ENCODE results near the gene ASTL. TPM values are rescaled to one million over a fixed set of nuclear protein-coding genes. Genes with fewer than 3 reads are reported as not detected.

The ASTL gene
- total RNA-seq, 1 donor from 2014 or later = not detected

- TF ChIP-seq, protein P1, sequence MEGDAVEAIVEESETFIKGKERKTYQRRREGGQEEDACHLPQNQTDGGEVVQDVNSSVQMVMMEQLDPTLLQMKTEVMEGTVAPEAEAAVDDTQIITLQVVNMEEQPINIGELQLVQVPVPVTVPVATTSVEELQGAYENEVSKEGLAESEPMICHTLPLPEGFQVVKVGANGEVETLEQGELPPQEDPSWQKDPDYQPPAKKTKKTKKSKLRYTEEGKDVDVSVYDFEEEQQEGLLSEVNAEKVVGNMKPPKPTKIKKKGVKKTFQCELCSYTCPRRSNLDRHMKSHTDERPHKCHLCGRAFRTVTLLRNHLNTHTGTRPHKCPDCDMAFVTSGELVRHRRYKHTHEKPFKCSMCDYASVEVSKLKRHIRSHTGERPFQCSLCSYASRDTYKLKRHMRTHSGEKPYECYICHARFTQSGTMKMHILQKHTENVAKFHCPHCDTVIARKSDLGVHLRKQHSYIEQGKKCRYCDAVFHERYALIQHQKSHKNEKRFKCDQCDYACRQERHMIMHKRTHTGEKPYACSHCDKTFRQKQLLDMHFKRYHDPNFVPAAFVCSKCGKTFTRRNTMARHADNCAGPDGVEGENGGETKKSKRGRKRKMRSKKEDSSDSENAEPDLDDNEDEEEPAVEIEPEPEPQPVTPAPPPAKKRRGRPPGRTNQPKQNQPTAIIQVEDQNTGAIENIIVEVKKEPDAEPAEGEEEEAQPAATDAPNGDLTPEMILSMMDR (IDR thresholded peaks at IDR 0.05; ENCODE audit: insufficient read depth, low read depth, low read length) = no peak
- TF ChIP-seq EZH2 (IDR thresholded peaks at IDR 0.05; ENCODE audit: insufficient read depth, low read length) = no peak
- Mint-ChIP-seq H3K27me3 (ENCODE audit: low read depth, unreplicated experiment) (peaks cover 43% of the 10 kb centered on the region), H3K4me1 (ENCODE audit: low read depth, unreplicated experiment) (peaks cover 5% of the 10 kb centered on the region), H3K4me3 (ENCODE audit: unreplicated experiment) (no peak overlapping the region), H3K36me3 (ENCODE audit: low read depth, unreplicated experiment) (no peaks in the 10 kb centered on the region), H3K27ac (ENCODE audit: unreplicated experiment) (no peak overlapping the region), H3K9me3 (ENCODE audit: unreplicated experiment) (peaks cover 7% of the 10 kb centered on the region)
- Histone ChIP-seq H3K27me3 (ENCODE audit: insufficient read depth, low read length) (peaks cover 10% of the 10 kb centered on the region), H3K4me3 (ENCODE audit: insufficient read depth, low read depth, low read length) (no peak overlapping the region), H3K4me2 (ENCODE audit: low read length) (no peak overlapping the region), H2AFZ (ENCODE audit: low read depth, low read length) (no peak overlapping the region), H3K4me1 (ENCODE audit: insufficient read depth, low read length) (no peaks in the 10 kb centered on the region), H3K9me3 (ENCODE audit: insufficient read depth, low read depth, low read length) (peaks cover 10% of the 10 kb centered on the region), H3K27ac (ENCODE audit: low read depth, low read length) (no peak overlapping the region), H4K20me1 (ENCODE audit: insufficient read depth, low read length) (no peaks in the 10 kb centered on the region), H3K9ac (ENCODE audit: low read length) (no peak overlapping the region), H3K36me3 (ENCODE audit: insufficient read depth, low read length) (no peaks in the 10 kb centered on the region), H3K79me2 (ENCODE audit: insufficient read depth, low read length) (no peaks in the 10 kb centered on the region)
- DNase-seq (ENCODE audit: low read depth) (no peak), FAIRE-seq (no peak)
Measured at GRCh38 chr2:96109931-96110511, 28.3 kb downstream of the ASTL start.

DNA sequence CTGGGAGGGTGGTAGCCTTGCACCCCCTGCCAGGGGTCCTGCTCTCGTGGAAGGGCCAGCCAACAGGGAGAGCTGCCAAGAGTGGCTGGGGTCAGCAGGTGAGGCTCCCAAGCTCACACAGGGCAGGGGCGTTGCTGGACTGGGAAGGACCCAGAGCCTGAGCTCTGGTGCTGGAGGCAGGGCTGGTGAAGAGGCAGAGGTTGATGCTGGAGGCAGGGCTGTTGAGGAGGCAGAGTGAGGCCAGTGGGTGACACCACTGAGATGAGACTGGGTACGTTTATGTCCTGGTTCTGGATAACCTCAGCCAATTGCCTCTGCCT lies 29.0 kb downstream of the ASTL start:
- peaks cover 10% of the 10 kb centered on the region for H3K9me3 Mint-ChIP-seq (ENCODE audit: unreplicated experiment)
- no peak for DNase-seq (ENCODE audit: low read depth)
- H2AFZ ChIP-seq (ENCODE audit: low read depth, low read length) = no peak overlapping the region
- no peak overlapping the region for H3K4me3 Mint-ChIP-seq (ENCODE audit: unreplicated experiment)
- no peaks in the 10 kb centered on the region for H3K79me2 ChIP-seq (ENCODE audit: insufficient read depth, low read length)
- H3K4me1 ChIP-seq (ENCODE audit: insufficient read depth, low read length) = no peaks in the 10 kb centered on the region
- no peak overlapping the region for H3K9ac ChIP-seq (ENCODE audit: low read length)
- peaks cover 2% of the 10 kb centered on the region for H3K36me3 Mint-ChIP-seq (ENCODE audit: low read depth, unreplicated experiment)
- no peak for FAIRE-seq
- TF ChIP-seq, protein P1 (IDR thresholded peaks at IDR 0.05; ENCODE audit: insufficient read depth, low read depth, low read length) = no peak
- no peak for TF ChIP-seq EZH2 (IDR thresholded peaks at IDR 0.05; ENCODE audit: insufficient read depth, low read length)
- no peak overlapping the region for H3K27ac ChIP-seq (ENCODE audit: low read depth, low read length)
- no peak overlapping the region for H3K27ac Mint-ChIP-seq (ENCODE audit: unreplicated experiment)
- H3K9me3 ChIP-seq (ENCODE audit: insufficient read depth, low read depth, low read length) = peaks cover 13% of the 10 kb centered on the region
- H3K27me3 Mint-ChIP-seq (ENCODE audit: low read depth, unreplicated experiment) = peaks cover 38% of the 10 kb centered on the region
- no peaks in the 10 kb centered on the region for H4K20me1 ChIP-seq (ENCODE audit: insufficient read depth, low read length)
- peaks cover 4% of the 10 kb centered on the region for H3K27me3 ChIP-seq (ENCODE audit: insufficient read depth, low read length)
- H3K4me1 Mint-ChIP-seq (ENCODE audit: low read depth, unreplicated experiment) = peaks cover 5% of the 10 kb centered on the region
- H3K4me2 ChIP-seq (ENCODE audit: low read length) = no peak overlapping the region
- H3K4me3 ChIP-seq (ENCODE audit: insufficient read depth, low read depth, low read length) = no peak overlapping the region
- no peaks in the 10 kb centered on the region for H3K36me3 ChIP-seq (ENCODE audit: insufficient read depth, low read length)

- peaks cover 13% of the 10 kb centered on the region for H3K9me3 ChIP-seq (ENCODE audit: insufficient read depth, low read depth, low read length)
- Mint-ChIP-seq H3K4me3 (ENCODE audit: unreplicated experiment) (no peak overlapping the region), H3K27me3 (ENCODE audit: low read depth, unreplicated experiment) (peaks cover 34% of the 10 kb centered on the region), H3K9me3 (ENCODE audit: unreplicated experiment) (peaks cover 10% of the 10 kb centered on the region), H3K27ac (ENCODE audit: unreplicated experiment) (no peak overlapping the region), H3K4me1 (ENCODE audit: low read depth, unreplicated experiment) (peaks cover 5% of the 10 kb centered on the region), H3K36me3 (ENCODE audit: low read depth, unreplicated experiment) (peaks cover 2% of the 10 kb centered on the region)
- no peak overlapping the region for H3K4me2 ChIP-seq (ENCODE audit: low read length)
- FAIRE-seq (no peak), DNase-seq (ENCODE audit: low read depth) (no peak)
- H3K9ac ChIP-seq (ENCODE audit: low read length) = no peak overlapping the region
- H3K27ac ChIP-seq (ENCODE audit: low read depth, low read length) = no peak overlapping the region
- H3K4me1 ChIP-seq (ENCODE audit: insufficient read depth, low read length) = no peaks in the 10 kb centered on the region
- TF ChIP-seq EZH2 (IDR thresholded peaks at IDR 0.05; ENCODE audit: insufficient read depth, low read length) = no peak
- TF ChIP-seq, protein P1 (IDR thresholded peaks at IDR 0.05; ENCODE audit: insufficient read depth, low read depth, low read length) = no peak
- no peaks in the 10 kb centered on the region for H3K36me3 ChIP-seq (ENCODE audit: insufficient read depth, low read length)
- H4K20me1 ChIP-seq (ENCODE audit: insufficient read depth, low read length) = no peaks in the 10 kb centered on the region
- no peaks in the 10 kb centered on the region for H3K79me2 ChIP-seq (ENCODE audit: insufficient read depth, low read length)
- no peak overlapping the region for H3K4me3 ChIP-seq (ENCODE audit: insufficient read depth, low read depth, low read length)
- H3K27me3 ChIP-seq (ENCODE audit: insufficient read depth, low read length) = peaks cover 2% of the 10 kb centered on the region
- H2AFZ ChIP-seq (ENCODE audit: low read depth, low read length) = peak overlapping the region; percentile 15
Measured at GRCh38 chr2:96108541-96109360, 29.6 kb downstream of the ASTL start.

Data from astrocyte (in vitro differentiated cells and primary cell).